NCI-H510A (cell line): ENCODE data around the gene ACP7.

Experiments used
- DNase-seq: peaks from one replicate; lab custom pipeline; 2025; lab: John Stamatoyannopoulos, UW

Gene ACP7

GRCh38 chr19:39148939-39149529 lies 64.9 kb downstream of the ACP7 start:
- DNase-seq: no peak

GRCh38 chr19:39150235-39150634 lies 66.1 kb downstream of the ACP7 start:
- no peak for DNase-seq

GRCh38 chr19:39150807-39151600 lies 66.8 kb downstream of the ACP7 start:
- DNase-seq: no peak

GRCh38 chr19:39152066-39152465 lies 67.9 kb downstream of the ACP7 start:
- no peak for DNase-seq

GRCh38 chr19:39154100-39154628 lies 70.0 kb downstream of the ACP7 start:
- no peak for DNase-seq

- DNase-seq: peak; percentile 36
Measured at GRCh38 chr19:39154629-39155100, 70.5 kb downstream of the ACP7 start.

GRCh38 chr19:39155114-39155700 lies 71.0 kb downstream of the ACP7 start:
- no peak for DNase-seq

GRCh38 chr19:39155741-39156140 lies 71.6 kb downstream of the ACP7 start:
- DNase-seq: no peak

- DNase-seq: no peak
Measured at GRCh38 chr19:39156326-39157230, 72.4 kb downstream of the ACP7 start.

GRCh38 chr19:39157275-39157996 lies 73.3 kb downstream of the ACP7 start:
- DNase-seq: no peak

GRCh38 chr19:39157997-39158389 lies 73.8 kb downstream of the ACP7 start:
- DNase-seq: no peak

- no peak for DNase-seq
Measured at GRCh38 chr19:39158646-39159260, 74.6 kb downstream of the ACP7 start.

GRCh38 chr19:39160523-39160861 lies 76.3 kb downstream of the ACP7 start:
- no peak for DNase-seq
